IPS-20b (cell line): ENCODE data around the gene LTK.

Experiments used
- H3K27ac ChIP-seq: one replicate; pipeline ENCODE4 v1.5.1; 2013; ENCODE audit warnings: low read length
- H3K27me3 ChIP-seq: 2 replicates; pipeline ENCODE4 v1.6.1; 2013; ENCODE audit warnings: mild to moderate bottlenecking, low read length, inconsistent platforms; ENCODE audit not compliant: insufficient read depth
- H3K36me3 ChIP-seq: 2 replicates; pipeline ENCODE4 v1.6.1; 2013; ENCODE audit warnings: low read depth, mild to moderate bottlenecking, inconsistent platforms, low read length, moderate library complexity; ENCODE audit not compliant: insufficient read depth
- H3K4me1 ChIP-seq: 2 replicates; pipeline ENCODE4 v1.6.1; 2013; ENCODE audit warnings: mild to moderate bottlenecking, control low read depth, inconsistent platforms, low read length, moderate library complexity; ENCODE audit not compliant: insufficient read depth
- H3K4me3 ChIP-seq: 2 replicates; pipeline ENCODE4 v1.5.1; 2013; ENCODE audit warnings: mild to moderate bottlenecking, low read length, inconsistent platforms
- H3K9ac ChIP-seq: 2 replicates; pipeline ENCODE4 v1.6.1; 2013; ENCODE audit warnings: low read depth, mild to moderate bottlenecking, inconsistent platforms, low read length, moderate library complexity
- H3K9me3 ChIP-seq: 2 replicates; pipeline ENCODE4 v1.6.1; 2013; ENCODE audit warnings: mild to moderate bottlenecking, low read depth, low read length, inconsistent platforms; ENCODE audit not compliant: insufficient read depth

The LTK gene

DNA sequence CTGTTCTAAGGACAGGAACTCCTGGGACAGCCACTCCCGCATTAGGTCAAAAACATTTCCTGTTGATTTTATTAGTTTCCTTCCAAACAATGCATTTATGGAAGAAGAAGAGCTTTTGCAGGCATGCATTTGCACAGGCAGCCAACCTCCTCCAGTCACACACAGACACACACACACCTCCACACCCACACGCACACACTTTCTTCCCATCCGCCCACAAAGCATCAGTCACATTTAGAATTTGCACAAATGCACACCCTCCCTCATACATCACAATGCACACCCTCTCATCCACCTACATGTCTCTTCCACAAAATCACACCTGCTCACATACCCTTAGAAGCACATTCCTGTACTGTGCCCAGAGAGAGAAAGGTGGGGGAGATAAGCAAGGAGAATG is 41.3 kb upstream of the LTK start:
- Histone ChIP-seq H3K36me3 (no peaks in the 10 kb centered on the region), H3K27ac (no peak overlapping the region), H3K27me3 (no peaks in the 10 kb centered on the region), H3K9me3 (no peaks in the 10 kb centered on the region), H3K9ac (no peak overlapping the region), H3K4me3 (no peak overlapping the region), H3K4me1 (peaks cover 7% of the 10 kb centered on the region; the same call in 1 of the 2 replicates)

DNA sequence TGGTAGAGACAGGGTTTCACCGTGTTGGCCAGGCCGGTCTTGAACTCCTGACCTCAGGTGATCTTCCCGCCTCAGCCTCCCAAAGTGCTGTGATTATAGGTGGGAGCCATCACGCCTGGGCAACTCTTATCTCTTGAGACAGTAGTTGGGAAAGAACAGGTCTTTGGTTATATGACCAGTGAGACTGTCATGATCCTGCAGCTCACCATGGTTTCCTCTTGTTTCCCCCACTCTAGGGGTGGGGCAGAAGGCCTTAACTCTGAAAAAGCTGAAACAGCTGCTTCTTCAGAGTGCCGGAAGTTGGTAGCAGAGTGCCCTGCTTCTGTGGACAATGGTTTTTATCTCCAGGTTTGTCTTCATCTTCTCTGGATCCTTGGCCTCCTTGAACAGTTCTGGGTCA is 40.7 kb upstream of the LTK start:
- H3K4me1 ChIP-seq: peaks cover 7% of the 10 kb centered on the region; the same call in 1 of the 2 replicates
- H3K9ac ChIP-seq: no peak overlapping the region
- H3K27me3 ChIP-seq: no peaks in the 10 kb centered on the region
- H3K9me3 ChIP-seq: no peaks in the 10 kb centered on the region
- no peak overlapping the region for H3K27ac ChIP-seq
- H3K36me3 ChIP-seq: no peaks in the 10 kb centered on the region
- H3K4me3 ChIP-seq: no peak overlapping the region

DNA sequence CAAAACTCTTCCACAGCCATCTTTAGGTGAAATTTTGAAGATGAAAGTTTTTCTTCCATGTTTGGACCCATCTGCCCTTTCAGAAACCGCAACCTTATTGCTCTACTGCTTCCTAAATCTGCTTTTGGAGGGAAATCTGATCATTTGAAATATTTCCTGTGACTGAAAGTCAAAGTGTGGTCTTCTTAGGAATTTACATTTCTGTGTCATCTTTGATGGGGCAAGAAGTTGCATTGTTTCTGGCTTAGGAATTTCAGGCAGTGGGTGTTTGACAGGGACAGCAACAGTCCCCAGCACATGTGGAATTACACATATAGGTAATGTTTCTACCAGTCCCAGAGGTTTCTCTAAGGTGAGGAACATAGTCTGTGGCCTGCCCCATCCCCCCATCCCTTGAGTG is 40.1 kb upstream of the LTK start:
- Histone ChIP-seq H3K27me3 (no peaks in the 10 kb centered on the region), H3K4me3 (no peak overlapping the region), H3K27ac (no peak overlapping the region), H3K36me3 (no peaks in the 10 kb centered on the region), H3K9ac (no peak overlapping the region), H3K4me1 (peaks cover 7% of the 10 kb centered on the region; the same call in 1 of the 2 replicates), H3K9me3 (no peaks in the 10 kb centered on the region)

DNA sequence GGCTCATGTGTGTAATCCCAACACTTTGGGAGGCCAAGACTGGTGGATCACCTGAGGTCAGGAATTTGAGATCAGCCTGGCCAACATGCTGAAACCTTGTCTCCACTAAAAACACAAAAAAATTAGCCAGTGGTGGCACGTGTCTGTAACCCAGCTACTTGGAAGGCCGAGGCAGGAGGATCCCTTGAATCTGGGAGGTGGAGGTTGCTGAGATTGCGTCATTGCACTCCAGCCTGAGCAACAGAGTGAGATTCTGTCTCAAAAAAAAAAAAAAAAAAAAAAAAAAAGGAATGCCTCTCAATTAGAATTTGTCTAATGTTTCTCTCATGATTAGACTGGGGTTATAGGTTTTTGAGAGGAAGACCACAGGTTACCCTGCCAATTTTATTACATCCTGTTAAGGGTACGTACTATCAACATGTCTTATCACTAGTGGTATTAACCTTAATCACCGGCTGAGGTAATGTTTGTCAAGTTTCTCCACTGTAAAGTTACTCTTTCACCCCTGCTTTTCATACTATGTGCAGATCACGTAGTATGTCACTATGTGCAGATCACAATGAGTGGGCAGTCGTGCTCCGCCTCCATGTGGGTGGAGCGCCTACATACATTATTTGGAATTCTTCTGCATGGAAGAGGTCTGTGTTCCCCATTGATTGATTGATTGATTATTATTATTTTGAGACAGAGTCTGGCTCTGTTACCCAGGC is 36.6 kb upstream of the LTK start:
- H3K4me3 ChIP-seq: no peak overlapping the region
- no peaks in the 10 kb centered on the region for H3K36me3 ChIP-seq
- no peaks in the 10 kb centered on the region for H3K9me3 ChIP-seq
- H3K27me3 ChIP-seq: no peaks in the 10 kb centered on the region
- no peak overlapping the region for H3K9ac ChIP-seq
- no peak overlapping the region for H3K27ac ChIP-seq
- H3K4me1 ChIP-seq: no peaks in the 10 kb centered on the region

DNA sequence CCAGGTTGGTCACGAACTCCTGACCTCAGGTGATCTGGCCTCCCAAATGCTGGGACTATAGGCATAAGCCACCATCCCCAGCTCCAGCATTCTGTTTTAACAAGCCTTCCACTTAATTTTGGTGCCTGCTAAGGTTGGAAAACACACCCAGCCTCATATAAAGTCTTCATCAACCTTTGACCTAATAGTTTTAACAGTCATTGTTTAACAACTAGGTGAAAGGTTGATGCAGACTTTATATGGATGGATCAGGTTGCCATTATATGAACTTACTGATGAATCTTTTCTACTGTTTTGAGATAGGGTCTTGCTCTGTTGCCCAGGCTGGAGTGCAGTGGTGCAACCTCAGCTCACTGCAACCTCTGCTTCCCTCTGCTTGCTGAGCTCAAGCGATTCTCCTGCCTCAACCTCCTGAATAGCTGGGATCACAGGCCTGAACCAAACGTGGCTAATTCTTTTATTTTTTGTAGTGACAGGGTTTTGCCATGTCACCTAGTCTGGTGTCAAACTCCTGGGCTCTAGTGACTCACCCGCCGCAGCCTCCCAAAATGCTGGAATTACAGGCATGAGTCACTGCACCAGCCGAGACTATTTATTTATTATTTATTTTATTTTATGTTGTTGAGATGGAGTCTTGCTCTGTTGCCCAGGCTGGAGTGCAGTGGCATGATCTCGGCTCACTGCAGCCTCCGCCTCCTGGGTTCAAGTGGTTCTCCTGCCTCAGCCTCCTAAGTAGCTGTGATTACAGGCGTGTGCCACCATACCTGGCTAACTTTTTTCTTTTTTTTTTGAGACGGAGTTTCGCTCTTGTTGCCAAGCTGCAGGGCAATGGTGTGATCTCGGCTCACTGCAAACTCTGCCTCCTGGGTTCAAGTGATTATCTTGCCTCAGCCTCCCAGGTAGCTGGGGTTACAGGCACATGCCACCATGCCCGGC is 33.5 kb upstream of the LTK start:
- Histone ChIP-seq H3K9me3 (no peaks in the 10 kb centered on the region), H3K9ac (no peak overlapping the region), H3K4me1 (no peaks in the 10 kb centered on the region), H3K4me3 (no peak overlapping the region), H3K27ac (no peak overlapping the region), H3K27me3 (no peaks in the 10 kb centered on the region), H3K36me3 (no peaks in the 10 kb centered on the region)

DNA sequence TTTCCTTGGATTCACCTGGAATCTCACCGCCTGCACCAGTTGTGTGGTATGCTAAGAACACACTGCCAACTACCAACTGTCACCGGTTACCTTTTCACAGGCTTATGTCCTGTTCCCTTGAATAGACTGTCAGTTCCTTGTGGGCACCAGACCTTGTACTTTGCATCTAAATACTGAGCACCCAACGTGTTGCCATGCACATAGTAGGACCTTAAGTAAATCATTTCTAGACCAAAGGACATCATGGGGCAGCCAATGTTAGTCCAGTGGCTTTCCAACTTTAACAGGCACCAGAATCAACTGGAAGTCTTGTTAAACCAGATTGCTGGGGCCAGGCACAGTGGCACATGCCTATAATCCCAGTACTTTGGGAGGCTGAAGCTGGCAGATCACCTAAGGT is 31.6 kb upstream of the LTK start:
- no peaks in the 10 kb centered on the region for H3K4me1 ChIP-seq
- H3K27me3 ChIP-seq: no peaks in the 10 kb centered on the region
- no peak overlapping the region for H3K9ac ChIP-seq
- H3K27ac ChIP-seq: no peak overlapping the region
- H3K9me3 ChIP-seq: no peaks in the 10 kb centered on the region
- H3K36me3 ChIP-seq: no peaks in the 10 kb centered on the region
- H3K4me3 ChIP-seq: no peak overlapping the region

DNA sequence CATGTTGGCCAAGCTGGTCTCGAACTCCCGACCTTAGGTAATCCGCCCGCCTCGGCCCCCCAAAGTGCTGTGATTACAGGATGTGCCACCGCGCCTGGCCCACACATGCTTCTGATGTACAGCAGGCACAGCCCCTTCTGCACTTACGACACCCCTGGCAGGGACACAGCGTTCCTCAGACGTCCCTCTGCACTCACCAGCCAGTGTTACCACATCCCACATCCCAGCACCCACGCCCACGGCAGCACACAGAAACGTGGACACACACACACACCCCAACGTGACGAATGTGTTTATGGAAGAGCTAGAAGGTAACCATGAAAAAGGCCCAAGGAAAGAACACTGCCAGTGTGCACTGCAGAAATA is 31.0 kb upstream of the LTK start:
- peak overlapping the region; percentile 100; the same call in 1 of the 2 replicates for H3K4me3 ChIP-seq
- peak overlapping the region; percentile 99; the same call in 1 of the 2 replicates for H3K9ac ChIP-seq
- no peak overlapping the region for H3K27ac ChIP-seq
- H3K9me3 ChIP-seq: no peaks in the 10 kb centered on the region
- no peaks in the 10 kb centered on the region for H3K27me3 ChIP-seq
- H3K4me1 ChIP-seq: no peaks in the 10 kb centered on the region
- no peaks in the 10 kb centered on the region for H3K36me3 ChIP-seq

DNA sequence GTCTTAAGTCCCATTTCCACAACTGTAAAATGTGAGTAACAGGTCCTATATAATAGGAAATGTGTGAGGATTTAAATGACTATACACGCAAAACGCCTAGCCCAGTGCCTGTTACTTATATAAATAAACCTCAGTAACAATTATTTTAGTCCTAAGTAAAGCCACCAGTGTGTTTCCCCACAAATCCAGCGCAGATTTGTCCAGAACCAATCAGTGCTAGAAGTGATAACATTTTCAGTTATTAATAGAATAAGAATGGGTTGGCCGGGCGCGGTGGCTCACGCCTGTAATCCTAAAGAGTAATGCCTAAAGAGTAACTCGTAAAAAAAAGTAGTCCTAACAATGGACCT is 29.9 kb upstream of the LTK start:
- Histone ChIP-seq H3K36me3 (no peaks in the 10 kb centered on the region), H3K9ac (peak overlapping the region; percentile 99), H3K4me3 (peak overlapping the region; percentile 100), H3K27me3 (no peaks in the 10 kb centered on the region), H3K9me3 (no peaks in the 10 kb centered on the region), H3K27ac (peak overlapping the region; percentile 97), H3K4me1 (no peaks in the 10 kb centered on the region)

DNA sequence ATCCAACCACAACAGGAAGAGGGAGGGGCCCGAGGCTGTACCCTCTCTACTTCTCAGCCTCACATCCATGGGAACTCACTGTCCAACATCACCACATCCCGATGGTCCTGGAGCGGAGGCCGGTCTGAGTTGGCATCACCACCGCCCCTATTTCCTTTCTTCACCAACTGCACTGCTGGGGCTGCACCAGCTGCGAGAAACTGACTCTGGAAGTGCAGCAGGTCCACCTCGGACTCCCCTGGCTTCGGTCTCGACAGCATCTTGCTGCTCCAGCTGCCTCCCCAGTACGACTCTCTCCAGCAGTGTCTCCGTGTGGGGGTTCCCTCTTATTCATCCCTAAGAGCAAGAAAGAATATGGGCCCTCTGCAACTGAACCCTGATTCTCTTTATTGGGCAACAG is 23.2 kb upstream of the LTK start:
- Histone ChIP-seq H3K4me3 (no peak overlapping the region), H3K9me3 (no peaks in the 10 kb centered on the region), H3K27ac (no peak overlapping the region), H3K36me3 (peaks cover 48% of the 10 kb centered on the region), H3K4me1 (no peaks in the 10 kb centered on the region), H3K27me3 (no peaks in the 10 kb centered on the region), H3K9ac (no peak overlapping the region)

DNA sequence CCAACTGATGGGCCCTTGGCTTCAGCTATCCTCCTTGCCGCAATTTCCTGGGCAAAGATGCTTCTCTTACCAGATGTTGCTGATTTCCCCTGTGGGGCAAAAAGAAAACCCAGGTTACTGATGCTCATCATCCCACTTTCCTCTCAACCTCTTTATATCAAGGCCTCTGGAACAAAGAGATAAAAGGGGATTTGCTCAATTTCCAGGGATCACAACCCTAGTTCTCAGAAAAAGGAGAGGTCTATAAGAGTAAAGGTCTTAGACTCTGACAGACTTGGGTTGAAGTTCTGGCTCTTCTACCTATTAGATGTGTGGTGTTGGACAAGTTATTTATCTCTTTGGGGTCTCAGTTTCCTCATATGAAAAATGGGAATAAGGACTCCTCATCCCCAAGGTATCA is 21.9 kb upstream of the LTK start:
- Histone ChIP-seq H3K4me1 (no peaks in the 10 kb centered on the region), H3K36me3 (peaks cover 55% of the 10 kb centered on the region), H3K4me3 (no peak overlapping the region), H3K9me3 (no peaks in the 10 kb centered on the region), H3K27me3 (no peaks in the 10 kb centered on the region), H3K9ac (no peak overlapping the region), H3K27ac (no peak overlapping the region)

DNA sequence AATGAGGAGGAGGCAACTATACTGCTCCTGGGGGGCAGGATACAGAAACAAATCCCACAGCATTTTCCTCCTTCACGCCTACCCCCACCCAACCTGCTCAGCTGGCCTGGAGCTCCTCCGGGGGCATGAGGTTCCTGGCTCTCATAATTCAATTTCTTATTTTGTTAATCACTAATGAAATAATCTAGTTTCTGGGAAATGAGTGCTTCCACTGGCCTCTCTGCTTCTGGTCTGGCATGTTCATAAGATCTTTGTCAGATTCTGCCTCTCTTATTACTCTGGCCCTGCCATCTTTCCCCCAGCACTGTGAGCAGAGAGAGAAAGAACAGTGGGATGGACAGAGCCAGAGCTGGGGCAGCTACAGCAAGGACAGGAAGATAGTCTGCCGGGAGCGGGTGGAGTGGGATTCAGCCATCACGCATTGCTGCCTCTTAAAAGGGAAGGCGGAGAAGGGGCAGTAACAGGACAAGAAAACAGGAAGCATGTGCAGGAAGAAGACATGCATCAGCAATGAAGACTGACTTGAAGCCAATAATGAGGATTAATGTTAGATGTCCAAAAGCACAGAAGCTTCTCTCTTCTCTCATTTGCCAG is 16.8 kb upstream of the LTK start:
- H3K27ac ChIP-seq: no peak overlapping the region
- H3K4me1 ChIP-seq: no peaks in the 10 kb centered on the region
- H3K9ac ChIP-seq: no peak overlapping the region
- H3K36me3 ChIP-seq: peaks cover 85% of the 10 kb centered on the region
- no peak overlapping the region for H3K4me3 ChIP-seq
- no peaks in the 10 kb centered on the region for H3K27me3 ChIP-seq
- H3K9me3 ChIP-seq: no peaks in the 10 kb centered on the region

DNA sequence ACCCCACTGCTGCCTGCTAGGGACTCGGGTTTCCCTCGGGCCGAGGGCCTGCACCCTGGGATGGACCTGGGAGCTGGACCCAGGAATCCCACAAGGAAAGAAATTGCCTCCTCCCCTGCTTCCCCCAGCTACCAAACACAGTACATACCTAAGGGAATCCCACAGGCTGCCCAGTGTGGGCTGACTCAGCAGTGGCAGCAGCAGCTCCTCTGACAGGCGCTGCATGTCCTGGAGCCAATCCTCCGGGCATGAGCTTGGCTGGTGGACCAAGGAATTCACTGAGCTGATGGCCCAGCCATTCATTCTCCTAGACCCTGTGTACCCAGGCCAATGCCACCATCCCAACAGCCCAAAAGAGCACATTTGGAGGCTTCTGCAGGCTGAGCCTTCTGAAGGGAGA is 9.5 kb upstream of the LTK start:
- Histone ChIP-seq H3K27me3 (no peaks in the 10 kb centered on the region), H3K9ac (no peak overlapping the region), H3K9me3 (no peaks in the 10 kb centered on the region), H3K27ac (no peak overlapping the region), H3K4me1 (no peaks in the 10 kb centered on the region), H3K4me3 (no peak overlapping the region), H3K36me3 (peaks cover 61% of the 10 kb centered on the region)
